Keratinocyte (primary cell): ENCODE data around the gene TMEM181. TPM values are rescaled to one million over a fixed set of nuclear protein-coding genes. Genes with fewer than 3 reads are reported as not detected.

Experiments used
- DNase-seq: peaks from one replicate; pipeline ENCODE4 v3.0.0-alpha.2; 2011; ENCODE audit warnings: low read depth, missing footprints, low spot score
- FAIRE-seq: peaks from 2 replicates; lab custom pipeline; 2011; peaks lifted over from hg19 to GRCh38; lab: Jason Lieb, UNC
- H2AFZ ChIP-seq: 2 replicates; pipeline ENCODE4 v1.6.0; 2012; ENCODE audit warnings: low read length, control low read depth, inconsistent platforms; ENCODE audit not compliant: control insufficient read depth
- H3K27ac ChIP-seq: 2 replicates; pipeline ENCODE4 v1.5.1; 2011; ENCODE audit warnings: low read length; ENCODE audit not compliant: control insufficient read depth, insufficient read depth
- H3K27me3 ChIP-seq: 3 replicates; pipeline ENCODE4 v1.6.0; 2011; ENCODE audit warnings: low read length; ENCODE audit not compliant: control insufficient read depth, insufficient read depth; ENCODE audit errors: extremely low read depth
- H3K36me3 ChIP-seq, 2 experiments: 2 replicates in 1 of 2; 3 replicates in 1 of 2; pipeline ENCODE4 v1.5.1; 2011; ENCODE audit warnings: low read length in 2 of 2, mild to moderate bottlenecking in 1 of 2; ENCODE audit not compliant: control insufficient read depth in 2 of 2, insufficient read depth in 2 of 2; ENCODE audit errors: extremely low read depth in 1 of 2
- H3K4me1 ChIP-seq: 3 replicates; pipeline ENCODE4 v1.5.1; 2011; ENCODE audit warnings: low read length; ENCODE audit not compliant: control insufficient read depth, insufficient read depth; ENCODE audit errors: extremely low read depth
- H3K4me2 ChIP-seq: 3 replicates; pipeline ENCODE4 v1.6.0; 2011; ENCODE audit warnings: low read depth, low read length; ENCODE audit not compliant: control insufficient read depth, insufficient read depth; ENCODE audit errors: extremely low read depth
- H3K4me3 ChIP-seq, 3 experiments: fragments of 200-600 bp in 1 of 3; sonication (generic) in 1 of 3; 2 replicates in 2 of 3; 3 replicates in 1 of 3; pipeline ENCODE4 v1.5.1; 2011 to 2016; ENCODE audit warnings: low read length in 3 of 3, mild to moderate bottlenecking in 3 of 3, control low read depth in 2 of 3, inconsistent platforms in 1 of 3, low read depth in 1 of 3, mixed read lengths in 1 of 3, mixed run types in 1 of 3, moderate library complexity in 1 of 3; ENCODE audit not compliant: control insufficient read depth in 2 of 3, insufficient read depth in 2 of 3; ENCODE audit errors: extremely low read depth in 1 of 3
- H3K79me2 ChIP-seq: 2 replicates; pipeline ENCODE4 v1.6.0; 2012; ENCODE audit warnings: low read length; ENCODE audit not compliant: control insufficient read depth, insufficient read depth
- H3K9ac ChIP-seq: 3 replicates; pipeline ENCODE4 v1.6.0; 2011; ENCODE audit warnings: low read length; ENCODE audit not compliant: control insufficient read depth, insufficient read depth; ENCODE audit errors: extremely low read depth
- H3K9me1 ChIP-seq: 3 replicates; pipeline ENCODE4 v1.6.0; 2011; ENCODE audit warnings: low read length; ENCODE audit not compliant: control insufficient read depth, insufficient read depth; ENCODE audit errors: extremely low read depth
- H3K9me3 ChIP-seq: 2 replicates; pipeline ENCODE4 v1.5.1; 2012; ENCODE audit warnings: low read depth, low read length; ENCODE audit not compliant: control insufficient read depth
- H4K20me1 ChIP-seq: 3 replicates; pipeline ENCODE4 v1.6.0; 2011; ENCODE audit warnings: low read length; ENCODE audit not compliant: control insufficient read depth, insufficient read depth; ENCODE audit errors: extremely low read depth
- EZH2 ChIP-seq: IDR thresholded peaks from one replicate; pipeline ENCODE4 v1.6.1; 2012; ENCODE audit warnings: inconsistent platforms, mild to moderate bottlenecking, low read length, moderate library complexity
- dilution Hi-C: fragments of 300-500 bp; cut with MboI; formaldehyde crosslinking; loops from one replicate; pipeline ENCODE4 v1.7.0; 2020; ENCODE audit warnings: low sequenced_read_pairs; ENCODE audit not compliant: extremely low pct_ligation_motif_present
- polyA plus RNA-seq, 5 experiments: library from polyadenylated mRNA; depleted of rRNA in 3 of 5; stranded (reverse) in 3 of 5; stranded (forward) in 1 of 5; unstranded in 1 of 5; fragments of >200 nt; gene quantifications; 1 replicate in 1 of 5; 2 replicates in 3 of 5; 3 replicates in 1 of 5; pipeline versions ENCODE4 v1.2.1 to v1.2.3, GENCODE V29; 2011 to 2012; ENCODE audit warnings: missing spikeins in 2 of 5, low read depth in 1 of 5, low replicate concordance in 1 of 5
- TF ChIP-seq, protein P1 (sequence below), 3 experiments: IDR thresholded peaks in 1 of 3; conservative IDR thresholded peaks in 1 of 3; optimal IDR thresholded peaks in 1 of 3; 2 replicates in 2 of 3; 3 replicates in 1 of 3; pipeline versions ENCODE3 to v1.5.1; 2011; ENCODE audit warnings: low read length in 3 of 3, mild to moderate bottlenecking in 3 of 3, moderate library complexity in 2 of 3, control low read depth in 1 of 3, inconsistent platforms in 1 of 3; ENCODE audit not compliant: insufficient read depth in 2 of 3; ENCODE audit errors: extremely low read depth in 1 of 3

The TMEM181 gene
- polyA plus RNA-seq, 1 donor (not counting 4 experiments of a cell fraction or from before 2014, with no cell fraction given): 31.9 TPM

- no peaks in the 10 kb centered on the region for H4K20me1 ChIP-seq
- DNase-seq: no peak
- no peak for FAIRE-seq
- H3K4me1 ChIP-seq: no peaks in the 10 kb centered on the region
- no peaks in the 10 kb centered on the region for H3K9me3 ChIP-seq
- no peaks in the 10 kb centered on the region for H3K79me2 ChIP-seq
- no peak overlapping the region for H3K4me3 ChIP-seq
- H3K9ac ChIP-seq: no peak overlapping the region
- peaks cover 34 to 50% of the 10 kb centered on the region in 2 experiments for H3K36me3 ChIP-seq
- dilution Hi-C loops: no loop called here
- no peak overlapping the region for H3K4me2 ChIP-seq
- TF ChIP-seq, protein P1, sequence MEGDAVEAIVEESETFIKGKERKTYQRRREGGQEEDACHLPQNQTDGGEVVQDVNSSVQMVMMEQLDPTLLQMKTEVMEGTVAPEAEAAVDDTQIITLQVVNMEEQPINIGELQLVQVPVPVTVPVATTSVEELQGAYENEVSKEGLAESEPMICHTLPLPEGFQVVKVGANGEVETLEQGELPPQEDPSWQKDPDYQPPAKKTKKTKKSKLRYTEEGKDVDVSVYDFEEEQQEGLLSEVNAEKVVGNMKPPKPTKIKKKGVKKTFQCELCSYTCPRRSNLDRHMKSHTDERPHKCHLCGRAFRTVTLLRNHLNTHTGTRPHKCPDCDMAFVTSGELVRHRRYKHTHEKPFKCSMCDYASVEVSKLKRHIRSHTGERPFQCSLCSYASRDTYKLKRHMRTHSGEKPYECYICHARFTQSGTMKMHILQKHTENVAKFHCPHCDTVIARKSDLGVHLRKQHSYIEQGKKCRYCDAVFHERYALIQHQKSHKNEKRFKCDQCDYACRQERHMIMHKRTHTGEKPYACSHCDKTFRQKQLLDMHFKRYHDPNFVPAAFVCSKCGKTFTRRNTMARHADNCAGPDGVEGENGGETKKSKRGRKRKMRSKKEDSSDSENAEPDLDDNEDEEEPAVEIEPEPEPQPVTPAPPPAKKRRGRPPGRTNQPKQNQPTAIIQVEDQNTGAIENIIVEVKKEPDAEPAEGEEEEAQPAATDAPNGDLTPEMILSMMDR (optimal IDR thresholded peaks at IDR 0.05 in 1 of 3, IDR thresholded peaks at IDR 0.05 in 1 of 3, conservative IDR thresholded peaks at IDR 0.05 in 1 of 3; ENCODE audit: extremely low read depth in 1 of 3, insufficient read depth in 2 of 3, low read length in 3 of 3): no peak
- no peak for TF ChIP-seq EZH2
- no peaks in the 10 kb centered on the region for H3K27me3 ChIP-seq
- H2AFZ ChIP-seq: no peak overlapping the region
- no peaks in the 10 kb centered on the region for H3K9me1 ChIP-seq
- H3K27ac ChIP-seq: no peak overlapping the region
Measured at GRCh38 chr6:158609455-158610155, 49.7 kb downstream of the TMEM181 start.

DNA sequence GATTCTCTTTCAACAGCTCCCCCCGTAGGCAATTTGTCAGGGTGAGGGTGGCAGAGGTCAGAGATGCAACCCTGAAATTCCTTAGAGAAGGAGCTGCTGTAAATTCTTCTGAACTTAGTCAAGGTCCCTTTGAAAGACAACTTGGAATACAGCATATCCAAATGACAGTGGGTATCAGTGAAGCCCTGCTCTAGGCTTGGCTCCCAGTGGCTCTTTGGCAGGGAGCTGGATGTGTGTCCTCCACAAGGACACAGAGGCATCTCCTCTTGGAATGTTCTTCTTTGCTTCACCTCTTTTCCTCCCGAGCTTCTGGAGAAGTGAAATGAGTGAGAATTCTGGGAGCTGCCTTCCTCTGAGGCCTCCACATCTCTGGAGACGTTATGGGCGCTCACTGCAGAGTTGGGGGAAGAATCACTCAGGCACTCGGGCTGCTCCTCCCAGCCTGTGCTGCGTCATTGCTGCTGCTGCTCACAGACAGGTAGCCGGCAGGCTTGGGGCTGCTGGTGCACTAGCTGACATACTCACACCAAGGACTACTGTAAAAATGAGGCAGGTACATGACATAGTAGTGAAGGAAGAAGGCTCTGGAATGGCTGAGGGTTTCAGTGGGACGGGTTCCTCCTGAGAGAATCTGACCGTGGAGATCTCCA is 50.6 kb downstream of the TMEM181 start:
- DNase-seq (no peak), FAIRE-seq (no peak)
- H3K27me3 ChIP-seq: no peaks in the 10 kb centered on the region
- no peaks in the 10 kb centered on the region for H3K79me2 ChIP-seq
- no peak overlapping the region for H3K4me2 ChIP-seq
- H3K36me3 ChIP-seq: peaks cover 34 to 46% of the 10 kb centered on the region in 2 experiments
- no peaks in the 10 kb centered on the region for H4K20me1 ChIP-seq
- no peak overlapping the region for H3K9ac ChIP-seq
- H3K4me1 ChIP-seq: no peaks in the 10 kb centered on the region
- TF ChIP-seq, protein P1 (optimal IDR thresholded peaks at IDR 0.05 in 1 of 3, IDR thresholded peaks at IDR 0.05 in 1 of 3, conservative IDR thresholded peaks at IDR 0.05 in 1 of 3; ENCODE audit: extremely low read depth in 1 of 3, insufficient read depth in 2 of 3, low read length in 3 of 3): no peak
- no peak for TF ChIP-seq EZH2
- H3K27ac ChIP-seq: no peak overlapping the region
- no peak overlapping the region for H3K4me3 ChIP-seq
- H2AFZ ChIP-seq: no peak overlapping the region
- H3K9me3 ChIP-seq: no peaks in the 10 kb centered on the region
- dilution Hi-C loops: no loop called here
- no peaks in the 10 kb centered on the region for H3K9me1 ChIP-seq
